HG03175 (cell line): Measurements from ENCODE around the gene KTN1.

Source experiments
- ATAC-seq: cut with Tn5 transposase; IDR thresholded peaks from one replicate; pipeline ENCODE4 v1.9.1; 2021; ENCODE audit warnings: mild to moderate bottlenecking, moderate library complexity; ENCODE audit not compliant: unreplicated experiment

The KTN1 gene

DNA sequence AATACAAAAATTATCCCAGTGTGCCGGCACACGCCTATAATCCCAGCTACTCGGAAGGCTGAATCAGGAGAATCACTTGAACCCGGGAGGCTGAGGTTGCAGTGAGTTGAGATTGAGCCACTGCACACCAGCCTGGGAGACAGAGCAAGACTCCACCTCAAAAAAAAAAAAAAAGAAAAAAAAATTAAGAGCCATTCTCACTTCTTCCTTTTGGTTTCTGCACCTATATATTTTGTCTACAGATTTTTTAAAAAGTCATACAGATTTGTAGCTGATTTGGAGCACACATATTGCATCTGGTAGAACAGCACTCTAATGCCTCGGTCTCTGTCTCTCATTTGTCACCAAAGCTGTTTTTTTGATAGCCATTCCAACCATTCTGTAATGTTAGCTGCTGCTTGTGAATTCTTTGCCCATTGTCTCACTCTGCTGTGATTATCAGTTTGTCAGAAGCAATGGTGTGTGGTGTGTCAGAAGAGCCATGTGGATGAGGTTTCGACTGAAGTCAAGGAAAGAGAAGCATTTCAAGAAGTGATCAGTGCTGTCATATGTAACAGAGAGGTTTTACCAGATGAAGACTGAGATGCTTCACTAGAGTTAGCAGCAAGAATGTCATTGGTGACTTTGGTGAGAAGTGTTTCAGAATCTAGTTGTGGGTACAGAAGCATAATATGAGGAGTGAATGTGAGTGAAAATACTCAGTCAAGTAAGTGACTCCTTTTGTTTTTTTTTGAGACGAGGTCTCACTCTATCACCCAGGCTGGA, 8.7 kb upstream of the KTN1 start:
- peak; percentile 79 for ATAC-seq

- ATAC-seq: no peak
These were observed 7.4 kb upstream of the KTN1 start for GRCh38 chr14:55572578-55572977.

DNA sequence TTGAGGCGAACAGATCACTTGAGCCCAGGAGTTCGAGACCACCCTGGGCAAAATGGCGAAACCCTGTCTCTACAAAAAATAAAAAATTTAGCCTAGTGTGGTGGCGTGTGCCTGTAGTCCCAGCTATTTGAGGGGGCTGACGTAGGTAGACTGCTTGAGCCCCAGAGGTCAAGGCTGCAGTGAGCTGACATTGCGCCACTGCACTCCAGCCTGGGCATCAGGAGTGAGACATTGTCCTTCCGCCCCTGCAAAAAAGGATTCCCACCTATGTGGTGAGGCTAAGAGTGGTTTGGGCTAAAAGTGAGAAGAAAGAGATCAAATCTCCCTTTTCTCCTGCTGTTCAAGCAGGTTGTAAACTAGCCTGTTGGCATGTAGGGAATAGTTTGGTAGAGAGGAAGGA, 5.0 kb upstream of the KTN1 start:
- ATAC-seq: no peak

GRCh38 chr14:55577229-55577628, 2.8 kb upstream of the KTN1 start:
- ATAC-seq: no peak

DNA sequence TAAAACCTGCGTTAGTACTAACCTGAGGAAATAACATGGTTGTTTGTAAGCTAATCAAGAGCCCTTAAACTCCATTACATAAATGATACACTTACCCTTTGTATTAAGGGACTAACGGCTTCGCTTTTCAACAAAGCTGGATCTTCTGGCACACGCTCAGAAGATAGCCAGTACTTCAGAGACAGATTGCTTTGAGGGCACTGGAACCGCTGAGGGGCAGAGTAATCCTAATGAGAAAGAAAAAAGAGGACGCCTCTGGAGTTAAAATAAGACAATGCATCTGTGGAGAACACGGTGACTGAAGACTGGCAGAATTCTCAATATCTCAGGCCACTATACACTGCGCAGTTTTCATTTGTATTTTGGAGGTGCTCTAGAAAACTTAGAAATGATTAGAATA, 1.5 kb upstream of the KTN1 start:
- no peak for ATAC-seq

GRCh38 chr14:55580470-55581341, 699 bp downstream of the KTN1 start:
- ATAC-seq: peak; percentile 44

DNA sequence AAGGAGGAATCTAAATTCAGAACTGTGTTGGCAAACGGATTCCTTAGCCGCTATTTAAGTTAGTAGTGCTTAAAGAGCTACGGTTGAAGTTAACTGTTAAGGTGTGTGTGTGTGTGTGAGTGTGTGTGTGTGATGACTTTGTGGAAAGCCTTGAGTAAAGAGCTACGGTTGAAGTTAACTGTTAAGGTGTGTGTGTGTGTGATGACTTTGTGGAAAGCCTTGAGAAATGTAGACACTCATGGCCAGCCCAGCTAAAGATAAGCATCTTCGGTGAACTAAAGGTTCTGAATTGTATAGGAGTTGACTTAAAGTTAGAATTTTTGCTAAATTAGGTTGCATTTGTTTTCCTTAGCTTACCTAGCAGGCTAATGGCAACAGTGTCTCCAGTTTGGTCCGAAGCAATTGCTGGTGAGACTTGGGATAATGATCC, 1.4 kb downstream of the KTN1 start:
- no peak for ATAC-seq

DNA sequence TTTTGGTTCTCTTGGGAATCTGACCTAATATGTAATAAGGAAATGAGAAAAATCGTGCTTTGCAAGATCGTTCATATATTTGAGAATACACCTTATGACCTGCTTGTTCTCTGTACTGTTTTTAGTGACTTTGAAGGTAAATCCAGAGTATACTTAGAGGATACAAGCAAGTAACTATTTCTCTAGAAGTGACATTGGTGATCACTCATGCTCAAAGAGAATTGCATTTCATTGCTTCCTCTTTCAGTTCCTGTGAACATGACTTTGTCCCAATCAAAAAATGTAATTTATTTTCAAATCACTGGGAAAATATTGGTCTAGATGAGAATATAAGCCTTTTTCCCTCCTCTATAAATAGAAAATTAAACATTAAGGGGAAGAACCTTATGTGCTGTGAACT, 2.7 kb downstream of the KTN1 start:
- no peak for ATAC-seq

DNA sequence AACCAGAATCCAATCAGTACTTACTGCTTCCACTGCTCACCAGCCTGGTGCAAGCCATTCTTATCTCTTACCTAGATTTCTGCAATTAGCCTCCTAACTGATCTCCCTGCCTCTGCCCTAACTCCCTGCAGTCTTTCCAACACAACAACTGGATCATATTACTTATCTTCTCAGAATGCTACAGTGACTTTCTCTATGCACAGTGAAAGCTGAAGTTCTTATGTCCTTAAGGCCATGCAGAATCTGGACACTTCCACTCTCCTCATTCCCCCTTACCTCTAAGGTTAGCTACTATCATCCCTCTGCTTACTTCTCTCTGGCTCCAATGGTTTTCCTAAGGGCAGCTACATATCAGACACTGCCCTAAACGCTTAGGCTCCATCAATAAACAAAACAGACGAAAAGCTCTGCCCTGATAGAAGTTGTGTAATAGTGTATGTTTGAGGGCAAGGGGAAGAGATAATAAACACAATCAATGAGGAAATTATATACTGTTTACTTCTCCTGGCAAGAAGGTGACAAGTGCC, 4.0 kb downstream of the KTN1 start:
- ATAC-seq: no peak

GRCh38 chr14:55585854-55586253, 5.8 kb downstream of the KTN1 start:
- ATAC-seq: no peak

GRCh38 chr14:55586411-55586810, 6.4 kb downstream of the KTN1 start:
- ATAC-seq: no peak

DNA sequence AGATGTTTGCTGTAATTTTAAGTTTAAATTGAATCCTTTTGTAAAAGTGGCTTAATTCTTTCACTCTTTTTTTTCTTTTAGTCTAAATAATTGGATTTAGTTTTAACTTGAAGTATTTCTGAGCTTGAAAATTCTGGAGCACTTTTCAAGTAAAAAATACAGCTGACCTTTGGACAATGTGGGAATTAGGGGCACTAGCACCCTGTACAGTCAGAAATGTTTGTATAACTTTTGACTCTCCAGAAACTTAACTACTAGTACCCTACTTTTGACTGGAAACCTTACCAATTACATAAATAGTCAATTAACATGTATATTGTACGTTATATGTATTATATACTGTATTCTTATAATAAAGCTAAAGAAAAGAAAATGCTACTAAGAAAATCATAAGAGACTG, 7.8 kb downstream of the KTN1 start:
- ATAC-seq: no peak

DNA sequence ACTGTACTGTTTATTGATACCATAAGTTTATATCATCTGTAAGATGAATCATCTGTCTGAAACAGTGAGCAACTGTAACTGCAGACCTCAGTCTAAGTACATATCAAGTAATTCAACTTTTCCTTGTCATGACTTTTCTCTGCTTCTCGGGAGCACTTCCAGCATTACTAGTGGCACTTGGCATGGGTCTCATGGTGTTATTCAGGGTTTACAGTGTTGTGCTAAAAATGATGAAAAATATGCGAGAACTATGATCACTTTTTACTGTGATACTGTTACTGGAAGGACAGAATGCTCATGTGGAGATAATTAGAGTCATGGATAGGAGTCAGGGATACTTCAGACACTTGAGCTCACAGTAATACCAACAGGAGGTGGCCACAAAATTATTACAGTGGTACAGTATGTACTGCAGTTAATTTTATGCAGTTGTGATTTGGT, 8.3 kb downstream of the KTN1 start:
- ATAC-seq: no peak

DNA sequence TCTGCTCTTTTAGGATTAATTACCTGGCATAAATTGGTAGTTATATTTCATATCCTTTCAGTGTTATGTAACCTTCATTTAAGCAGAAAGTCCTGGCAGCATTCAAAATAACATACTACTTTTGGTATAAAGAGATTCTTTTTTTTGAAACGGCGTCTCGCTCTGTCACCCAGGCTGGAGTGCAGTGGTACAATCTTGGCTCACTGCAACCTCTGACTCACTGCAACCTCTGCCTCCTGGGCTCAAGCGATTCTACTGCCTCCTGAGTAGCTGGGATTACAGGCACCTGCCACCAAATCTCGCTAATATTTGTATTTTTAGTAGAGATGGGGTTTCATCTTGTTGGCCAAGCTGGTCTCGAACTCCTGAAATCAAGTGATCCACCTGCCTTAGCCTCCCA, 9.2 kb downstream of the KTN1 start:
- ATAC-seq: no peak

DNA sequence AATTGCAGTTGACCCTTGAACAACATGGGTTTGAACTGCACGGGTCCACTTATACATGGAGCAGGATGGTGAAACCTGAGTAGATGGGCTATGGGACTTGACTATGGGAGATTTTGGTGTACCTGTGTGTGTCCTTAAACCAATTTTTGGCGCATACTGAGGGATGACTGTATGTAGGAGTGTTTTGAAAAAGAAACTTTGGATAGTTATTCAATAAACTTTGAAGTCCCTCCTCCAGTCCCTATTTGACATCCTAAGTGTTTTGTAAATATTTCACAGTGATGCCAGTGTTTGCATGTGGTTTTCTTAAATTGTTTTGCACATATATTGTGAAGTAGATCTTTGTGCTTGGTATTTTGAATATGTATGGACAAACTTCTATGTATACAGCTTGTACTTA, 12.4 kb downstream of the KTN1 start:
- no peak for ATAC-seq

GRCh38 chr14:55593698-55594097, 13.7 kb downstream of the KTN1 start:
- no peak for ATAC-seq

DNA sequence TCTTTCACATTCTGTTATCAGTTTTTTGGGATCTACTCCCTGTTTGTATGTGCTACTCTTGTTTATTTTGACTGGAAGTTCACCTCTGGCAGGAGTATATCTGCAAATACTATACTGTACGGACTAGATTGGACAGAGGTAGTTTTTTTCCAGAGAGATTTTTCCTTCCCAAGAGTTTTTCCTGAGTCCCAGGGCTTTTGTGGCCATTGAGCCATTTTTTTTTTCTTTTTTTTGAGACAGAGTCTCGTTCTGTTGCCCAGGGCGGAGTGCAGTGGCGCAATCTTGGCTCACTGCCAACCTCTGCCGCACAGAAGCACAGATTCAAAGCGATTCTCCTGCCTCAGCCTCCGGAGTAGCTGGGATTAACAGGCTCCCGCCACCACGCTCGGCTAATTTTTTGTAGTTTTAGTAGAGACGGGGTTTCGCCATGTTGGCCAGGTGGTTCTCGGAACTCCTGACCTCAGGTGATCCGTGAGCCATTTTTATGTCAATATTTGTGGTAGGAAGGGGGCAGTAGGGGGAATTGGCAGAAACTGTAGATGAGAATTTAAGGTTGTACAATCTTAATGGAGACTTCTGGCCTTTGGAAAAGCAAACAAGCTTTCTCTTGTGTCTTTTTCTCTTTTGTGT, 19.4 kb downstream of the KTN1 start:
- ATAC-seq: no peak

GRCh38 chr14:55600784-55601561, 21.0 kb downstream of the KTN1 start:
- no peak for ATAC-seq

DNA sequence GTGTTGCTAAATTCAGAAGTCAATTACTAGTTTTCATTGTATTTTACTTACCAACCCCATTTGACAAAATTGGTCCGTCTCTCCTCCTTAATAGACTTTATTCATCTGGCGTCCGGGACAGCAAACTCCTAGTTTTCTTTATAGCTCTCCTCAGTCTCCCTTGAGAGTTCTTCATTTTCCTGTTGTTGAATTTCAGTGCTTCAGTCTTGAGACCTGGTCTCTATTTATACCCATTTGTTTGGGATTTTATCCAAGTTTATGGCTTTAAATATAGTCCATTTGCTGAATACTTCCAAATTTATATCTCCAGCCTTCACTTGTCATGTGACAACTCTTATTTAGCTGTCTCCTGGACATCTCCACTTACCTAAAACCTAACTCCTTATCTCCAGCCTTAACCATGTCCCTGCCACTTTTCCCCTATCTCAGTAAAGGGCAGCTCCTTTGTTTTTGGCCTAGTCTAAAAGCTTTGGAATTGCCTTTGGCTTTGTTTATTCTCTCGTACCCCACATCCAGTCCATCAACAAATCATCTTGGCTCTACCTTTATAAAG, 23.5 kb downstream of the KTN1 start:
- no peak for ATAC-seq

- no peak for ATAC-seq
These were observed 24.5 kb downstream of the KTN1 start for GRCh38 chr14:55604488-55604887.
